HFF-Myc (cell line): ENCODE measurements around the gene EIF4E1B.

ENCODE experiments used
- DNase-seq: peaks from one replicate; pipeline ENCODE4 v3.0.0-alpha.2; 2011; ENCODE audit warnings: low read depth; ENCODE audit errors: extremely low read depth
- H3K4me3 ChIP-seq: replicated peaks from 2 replicates; pipeline ENCODE4 v1.5.1; 2011; ENCODE audit warnings: low read depth, mild to moderate bottlenecking, control low read depth, low read length
- TF ChIP-seq, protein P1 (sequence below): IDR thresholded peaks from 2 replicates; pipeline ENCODE4 v1.5.1; 2012; ENCODE audit warnings: mild to moderate bottlenecking, low read depth, low read length, control low read depth; ENCODE audit errors: missing control alignments

Gene EIF4E1B

DNA sequence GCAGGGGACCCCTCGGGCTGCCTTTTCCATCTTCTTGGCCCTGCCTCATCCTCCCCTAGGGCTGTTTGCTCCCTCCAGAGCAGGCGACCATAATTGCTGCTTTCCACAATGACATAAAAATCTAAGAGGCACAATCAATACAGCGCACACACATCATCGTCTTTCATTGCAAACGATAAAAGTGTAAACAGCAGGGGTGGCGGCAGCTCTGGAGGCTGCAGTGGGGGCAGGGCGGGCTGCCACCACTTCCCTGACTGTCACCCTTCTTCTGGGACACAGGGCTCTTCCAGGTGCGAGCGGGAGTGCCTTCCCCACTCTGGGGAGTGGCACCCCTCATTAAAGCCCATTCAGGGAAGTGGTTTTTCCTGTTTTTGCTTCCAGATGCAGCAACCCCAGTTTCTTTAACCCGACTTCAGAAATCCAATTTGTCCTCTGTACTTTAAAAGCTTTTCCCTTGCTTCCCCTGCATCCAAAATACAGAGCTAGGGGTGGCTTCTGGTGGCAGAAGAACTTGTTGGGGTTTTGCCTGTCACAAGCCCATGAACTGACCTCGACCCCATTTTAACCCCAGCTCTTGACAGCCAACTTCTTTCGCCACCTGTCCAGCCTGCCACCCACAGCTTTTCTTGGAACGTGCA is 62.5 kb downstream of the EIF4E1B start:
- no peak overlapping the region for H3K4me3 ChIP-seq
- no peak for DNase-seq
- TF ChIP-seq, protein P1, sequence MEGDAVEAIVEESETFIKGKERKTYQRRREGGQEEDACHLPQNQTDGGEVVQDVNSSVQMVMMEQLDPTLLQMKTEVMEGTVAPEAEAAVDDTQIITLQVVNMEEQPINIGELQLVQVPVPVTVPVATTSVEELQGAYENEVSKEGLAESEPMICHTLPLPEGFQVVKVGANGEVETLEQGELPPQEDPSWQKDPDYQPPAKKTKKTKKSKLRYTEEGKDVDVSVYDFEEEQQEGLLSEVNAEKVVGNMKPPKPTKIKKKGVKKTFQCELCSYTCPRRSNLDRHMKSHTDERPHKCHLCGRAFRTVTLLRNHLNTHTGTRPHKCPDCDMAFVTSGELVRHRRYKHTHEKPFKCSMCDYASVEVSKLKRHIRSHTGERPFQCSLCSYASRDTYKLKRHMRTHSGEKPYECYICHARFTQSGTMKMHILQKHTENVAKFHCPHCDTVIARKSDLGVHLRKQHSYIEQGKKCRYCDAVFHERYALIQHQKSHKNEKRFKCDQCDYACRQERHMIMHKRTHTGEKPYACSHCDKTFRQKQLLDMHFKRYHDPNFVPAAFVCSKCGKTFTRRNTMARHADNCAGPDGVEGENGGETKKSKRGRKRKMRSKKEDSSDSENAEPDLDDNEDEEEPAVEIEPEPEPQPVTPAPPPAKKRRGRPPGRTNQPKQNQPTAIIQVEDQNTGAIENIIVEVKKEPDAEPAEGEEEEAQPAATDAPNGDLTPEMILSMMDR, result no peak

DNA sequence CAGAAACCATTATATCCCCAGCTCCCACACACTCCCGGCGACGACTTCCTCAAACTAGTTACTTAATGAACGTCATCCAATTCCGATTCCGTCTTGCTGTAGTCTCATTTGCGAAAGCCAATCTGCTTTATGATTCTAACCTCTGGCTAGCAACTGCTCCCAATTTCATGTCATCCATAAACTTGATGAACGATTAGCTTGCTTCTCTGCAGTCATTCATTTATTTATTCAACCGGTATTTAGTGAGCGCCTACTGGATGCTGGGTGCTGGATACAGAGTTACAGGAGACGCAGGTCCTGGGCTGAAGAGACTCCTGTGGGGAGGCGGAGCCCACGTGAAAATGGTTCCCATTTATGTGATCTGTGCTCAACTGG is 63.0 kb downstream of the EIF4E1B start:
- TF ChIP-seq, protein P1, result no peak
- H3K4me3 ChIP-seq, result no peak overlapping the region
- no peak for DNase-seq

DNA sequence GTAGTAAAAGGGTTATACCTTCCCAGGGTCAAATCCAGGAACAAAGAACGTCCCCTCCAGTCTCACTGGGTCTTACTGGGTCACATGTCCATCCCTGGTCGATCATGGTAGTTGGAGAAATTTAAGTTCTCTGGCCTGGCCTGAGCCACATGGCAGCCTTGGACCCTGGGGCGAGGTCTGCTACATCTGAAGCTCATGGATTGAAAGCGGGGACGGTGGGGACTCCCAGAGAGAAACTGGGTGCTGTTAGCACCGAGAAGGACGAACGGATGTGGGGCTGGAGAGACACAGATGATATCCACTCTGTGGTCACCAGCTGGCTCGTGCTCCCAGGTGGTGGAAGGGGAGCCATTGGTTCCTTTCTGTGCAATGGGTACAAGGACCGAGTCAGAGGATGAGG is 63.7 kb downstream of the EIF4E1B start:
- TF ChIP-seq, protein P1, result no peak
- DNase-seq, result no peak
- no peak overlapping the region for H3K4me3 ChIP-seq

DNA sequence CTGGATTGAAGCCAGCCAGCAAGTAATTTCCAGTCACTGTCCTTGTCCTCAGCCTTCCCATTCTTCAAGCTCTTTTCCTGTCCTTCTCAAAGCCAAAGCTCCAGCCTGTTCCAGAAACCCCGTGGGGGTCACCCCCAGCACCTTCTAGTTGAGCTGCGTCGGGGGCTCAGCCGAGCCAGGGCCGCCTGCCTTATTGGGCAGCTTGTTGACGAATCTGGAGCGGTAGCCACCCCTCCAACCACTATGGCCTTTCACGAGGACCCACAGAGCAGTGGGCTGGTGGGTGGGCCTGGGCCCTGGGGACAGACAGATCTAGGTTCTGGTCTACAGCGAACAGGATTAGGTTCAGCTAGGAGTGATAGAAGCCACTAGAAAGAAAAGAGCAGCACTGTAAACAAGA is 64.2 kb downstream of the EIF4E1B start:
- TF ChIP-seq, protein P1, result no peak
- no peak overlapping the region for H3K4me3 ChIP-seq
- DNase-seq, result no peak

DNA sequence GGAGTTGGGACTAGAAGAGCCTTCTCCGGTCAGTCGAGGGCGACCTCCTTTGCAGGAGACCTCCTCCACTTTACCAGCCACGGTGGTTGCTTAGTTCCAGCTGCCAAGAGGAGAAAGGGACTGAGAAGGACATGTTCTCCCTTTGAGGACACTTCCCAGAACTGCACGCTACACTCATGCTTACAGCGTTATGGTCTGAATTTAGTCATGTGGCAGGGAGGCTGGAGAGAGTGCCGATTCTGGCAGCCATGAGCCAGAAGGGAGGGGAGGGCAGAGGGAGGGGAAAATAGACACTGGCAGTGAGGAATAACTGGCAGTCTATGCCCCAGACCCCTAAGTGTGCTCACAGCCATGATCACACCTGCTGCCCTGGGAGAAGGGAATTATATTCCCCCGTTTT is 64.6 kb downstream of the EIF4E1B start:
- TF ChIP-seq, protein P1, result no peak
- no peak overlapping the region for H3K4me3 ChIP-seq
- DNase-seq, result no peak
